KOPT-K1 (cell line): Measurements from ENCODE around the gene ELL.
"Not testable (repeated sequence)": the region's sequence is repeated elsewhere in the genome, so short reads cannot be mapped to it uniquely, and the experiment has no call there.

Experiments
- H3K27ac ChIP-seq: fragments of 200-600 bp; sonication (generic); 2 replicates; pipeline ENCODE4 v1.5.1; 2016; ENCODE audit warnings: antibody characterized with exemption, mild to moderate bottlenecking, low read depth, low read length; ENCODE audit not compliant: poor library complexity, severe bottlenecking
- H3K36me3 ChIP-seq: fragments of 200-600 bp; sonication (generic); 2 replicates; pipeline ENCODE4 v1.5.1; 2017; ENCODE audit warnings: antibody characterized with exemption, mild to moderate bottlenecking, low read length, moderate library complexity; ENCODE audit not compliant: insufficient read depth
- H3K9me3 ChIP-seq: fragments of 200-600 bp; sonication (generic); 2 replicates; pipeline ENCODE4 v1.5.1; 2017; ENCODE audit warnings: antibody characterized with exemption, low read length, mild to moderate bottlenecking; ENCODE audit not compliant: insufficient read depth, poor library complexity, severe bottlenecking

ELL gene

DNA sequence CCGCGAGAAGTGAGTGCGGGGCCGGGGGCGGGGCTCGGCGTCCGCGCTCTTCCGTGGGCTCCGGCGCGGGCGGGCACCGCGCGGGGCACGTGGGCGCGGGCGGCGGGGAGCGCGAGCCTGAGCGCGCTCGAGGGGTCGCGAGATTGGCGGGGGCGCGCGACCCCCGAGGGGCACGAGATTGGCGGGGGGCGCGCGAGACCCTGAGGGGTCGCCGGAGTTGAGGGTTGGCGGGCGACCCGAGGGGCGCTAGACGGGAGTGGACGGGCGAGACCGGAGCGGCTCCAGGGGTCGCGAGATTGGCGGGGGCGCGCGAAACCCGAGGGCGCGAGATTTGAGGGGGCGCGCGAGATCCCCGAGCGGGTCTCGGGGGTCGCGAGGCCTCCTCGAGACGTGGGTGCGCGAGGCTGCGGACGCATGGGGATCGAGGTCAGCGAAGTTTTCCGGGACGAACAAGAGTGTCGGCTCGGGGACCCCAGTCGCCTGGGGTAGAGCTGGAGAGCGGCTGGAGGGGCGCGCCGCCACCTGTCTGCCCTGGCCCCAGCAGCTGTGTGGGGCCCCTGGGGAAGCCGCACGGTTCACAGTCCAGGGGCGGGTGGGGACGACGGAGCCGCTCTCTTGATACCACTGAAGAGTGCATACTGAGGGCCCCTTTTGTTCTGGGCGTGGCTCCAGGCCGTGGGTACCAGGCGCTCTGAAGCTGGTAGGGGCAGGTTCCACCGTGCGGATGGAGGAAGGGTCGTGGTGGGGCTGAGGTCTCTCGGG, 102.0 kb downstream of the ELL start:
- Histone ChIP-seq H3K36me3 (no peaks in the 10 kb centered on the region), H3K9me3 (no peaks in the 10 kb centered on the region), H3K27ac (peak overlapping the region; percentile 86)

DNA sequence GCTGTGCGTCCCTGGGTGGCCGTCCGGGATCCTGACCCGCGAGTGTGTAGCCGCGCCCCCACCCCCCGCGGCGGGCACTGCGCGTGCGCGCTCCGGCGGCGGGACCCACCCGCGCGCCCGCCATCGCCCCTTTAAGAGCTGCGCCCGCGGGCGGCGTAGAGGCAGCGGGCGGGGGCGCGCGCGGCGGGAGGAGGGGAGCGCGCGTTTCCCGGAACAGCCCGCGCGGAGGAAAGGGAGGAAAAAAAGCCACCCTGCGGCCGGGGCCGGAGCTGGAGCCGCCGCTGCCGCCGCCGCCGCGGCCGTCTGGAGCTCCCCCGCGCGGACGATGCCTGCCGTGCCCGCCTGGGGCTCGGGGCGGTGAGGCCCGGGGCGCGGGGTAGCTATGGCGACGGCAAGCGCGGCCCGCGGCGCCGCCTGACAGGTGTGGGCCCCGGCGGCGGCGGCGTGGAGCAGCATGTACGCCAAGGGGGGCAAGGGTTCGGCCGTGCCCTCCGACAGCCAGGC, 102.6 kb downstream of the ELL start, which contains the start of gene SSBP4:
SSBP4 (plus strand) TSS at position 204 of the 504 bp plus-strand sequence; CDS start at position 455, 251 bp downstream.
- H3K9me3 ChIP-seq = no peaks in the 10 kb centered on the region
- no peaks in the 10 kb centered on the region for H3K36me3 ChIP-seq
- H3K27ac ChIP-seq = peak within 1 kb of the TSS; percentile 86

DNA sequence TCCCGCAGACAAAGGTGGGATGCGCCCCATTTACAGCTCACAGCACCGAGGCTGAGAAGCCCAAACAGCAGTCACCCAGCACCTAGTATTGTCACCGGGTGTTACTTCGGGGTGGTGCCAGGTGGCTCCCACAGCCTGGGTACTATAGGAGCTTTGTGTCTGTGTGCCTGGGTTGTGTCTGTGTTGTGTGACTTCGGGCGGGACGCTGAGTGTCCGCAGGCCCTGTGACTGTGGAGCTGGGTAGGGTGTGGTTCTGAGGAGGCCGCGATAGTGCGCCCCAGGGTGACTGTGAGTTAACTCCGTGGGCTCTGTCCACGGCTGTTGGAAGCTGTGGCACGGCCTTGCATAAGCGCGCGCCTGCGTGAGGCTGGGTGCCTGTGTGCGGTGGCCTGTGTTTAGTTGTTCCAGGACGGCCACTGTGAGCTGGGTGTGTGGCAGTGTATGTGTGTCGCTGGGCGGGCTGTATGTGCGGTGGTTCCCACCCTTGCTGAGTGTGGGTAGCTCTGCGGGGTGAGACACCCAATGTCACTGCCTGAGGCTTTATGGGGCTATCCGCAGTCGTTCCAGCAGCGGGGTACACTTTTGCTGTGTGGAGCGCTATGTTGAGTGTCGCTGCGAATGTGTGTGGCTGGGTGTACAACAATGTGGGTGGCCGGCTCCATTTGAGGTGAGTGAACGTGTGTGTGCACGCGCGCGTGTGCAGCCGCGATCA, 103.2 kb downstream of the ELL start:
- H3K9me3 ChIP-seq = no peaks in the 10 kb centered on the region
- no peaks in the 10 kb centered on the region for H3K36me3 ChIP-seq
- H3K27ac ChIP-seq = peak overlapping the region; percentile 86

DNA sequence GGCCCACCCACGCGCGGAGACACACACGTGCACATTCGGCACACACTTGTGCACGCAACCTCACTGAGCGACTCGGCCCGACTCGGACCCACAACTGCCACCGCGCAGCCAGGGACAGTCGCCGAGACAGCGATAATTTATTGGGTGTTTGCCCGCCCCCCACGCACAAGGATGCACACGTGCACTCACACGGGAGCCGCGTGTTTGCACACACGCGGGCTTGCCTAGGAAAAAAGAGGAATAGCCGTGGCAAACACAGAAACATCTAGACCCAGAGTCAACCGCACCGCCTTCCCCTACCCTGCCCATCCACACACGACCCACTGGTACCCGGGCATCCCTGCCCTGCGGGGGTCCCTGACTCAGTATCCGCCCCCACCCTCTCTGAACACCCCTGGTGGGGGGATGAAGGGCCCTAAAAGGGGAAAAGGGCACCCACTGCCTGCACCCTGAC, 103.8 kb downstream of the ELL start:
- Histone ChIP-seq H3K36me3 (no peaks in the 10 kb centered on the region), H3K27ac (peak overlapping the region; percentile 86)

GRCh38 chr19:18417250-18418028, 104.4 kb downstream of the ELL start:
- Histone ChIP-seq H3K36me3 (no peaks in the 10 kb centered on the region), H3K27ac (peak overlapping the region; percentile 69), H3K9me3 (no peaks in the 10 kb centered on the region)

More for the DNA sequence above, 103.8 kb downstream of the ELL start:
- no peaks in the 10 kb centered on the region for H3K9me3 ChIP-seq

DNA sequence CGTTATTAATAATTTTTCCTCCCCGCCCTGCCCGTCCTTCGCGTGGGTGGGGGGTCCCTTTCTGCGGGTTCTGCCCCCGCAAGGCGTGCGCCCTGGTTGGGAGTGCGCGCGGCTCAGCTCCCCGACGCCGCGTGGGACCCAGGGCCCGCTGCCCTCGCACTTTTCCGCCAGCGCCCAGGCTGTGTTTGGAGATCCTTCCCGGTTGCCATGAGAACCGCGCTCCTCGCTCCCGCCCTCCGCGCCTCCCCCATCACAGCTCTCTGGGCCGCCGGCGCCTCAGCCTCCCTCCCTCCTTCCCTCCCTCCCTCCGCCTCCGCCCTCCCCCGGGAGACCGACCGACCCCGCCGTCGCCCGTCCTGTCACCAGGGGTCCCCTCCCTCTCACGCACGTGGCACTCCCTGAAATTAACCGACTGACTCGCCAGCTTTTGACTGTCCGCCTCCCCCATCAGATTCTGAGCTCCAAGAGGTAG, 105.1 kb downstream of the ELL start:
- Histone ChIP-seq H3K9me3 (no peaks in the 10 kb centered on the region), H3K36me3 (no peaks in the 10 kb centered on the region), H3K27ac (peak overlapping the region; percentile 69)

DNA sequence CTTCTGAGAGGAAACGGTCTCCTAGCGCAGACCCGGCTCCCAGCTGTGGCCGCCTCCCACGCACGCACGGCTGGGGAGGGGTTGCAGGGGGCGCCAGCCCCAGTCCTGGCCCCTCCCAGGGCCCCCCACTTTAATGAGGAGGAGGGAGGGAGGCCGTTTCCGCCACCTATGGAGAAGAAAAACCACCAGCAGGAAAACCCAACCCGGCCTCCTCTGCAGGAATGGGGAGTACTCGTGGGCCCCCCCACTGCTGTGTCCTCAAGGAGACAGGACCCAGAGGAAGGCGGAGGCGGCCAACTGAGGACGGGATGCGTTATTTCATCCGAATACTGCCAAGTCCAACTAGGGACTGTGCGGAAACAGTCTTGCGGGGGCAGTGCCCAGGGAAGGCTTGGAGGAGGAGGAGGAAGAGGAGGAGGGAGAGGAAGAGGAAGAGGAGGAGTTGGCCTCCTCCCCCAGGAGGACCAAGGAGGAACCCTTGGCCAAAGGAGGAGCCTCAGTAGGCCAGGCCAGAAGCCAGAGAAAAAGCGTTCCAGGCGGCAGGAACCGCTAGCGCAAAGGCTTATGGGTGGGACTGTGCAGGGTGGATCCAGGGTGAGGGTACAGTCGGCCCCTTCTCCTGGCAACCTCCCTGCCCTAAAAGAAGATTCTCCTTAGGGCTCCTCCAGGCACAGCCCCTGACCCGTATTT, 106.5 kb downstream of the ELL start:
- Histone ChIP-seq H3K9me3 (no peaks in the 10 kb centered on the region), H3K36me3 (no peaks in the 10 kb centered on the region), H3K27ac (peak overlapping the region; percentile 69)

DNA sequence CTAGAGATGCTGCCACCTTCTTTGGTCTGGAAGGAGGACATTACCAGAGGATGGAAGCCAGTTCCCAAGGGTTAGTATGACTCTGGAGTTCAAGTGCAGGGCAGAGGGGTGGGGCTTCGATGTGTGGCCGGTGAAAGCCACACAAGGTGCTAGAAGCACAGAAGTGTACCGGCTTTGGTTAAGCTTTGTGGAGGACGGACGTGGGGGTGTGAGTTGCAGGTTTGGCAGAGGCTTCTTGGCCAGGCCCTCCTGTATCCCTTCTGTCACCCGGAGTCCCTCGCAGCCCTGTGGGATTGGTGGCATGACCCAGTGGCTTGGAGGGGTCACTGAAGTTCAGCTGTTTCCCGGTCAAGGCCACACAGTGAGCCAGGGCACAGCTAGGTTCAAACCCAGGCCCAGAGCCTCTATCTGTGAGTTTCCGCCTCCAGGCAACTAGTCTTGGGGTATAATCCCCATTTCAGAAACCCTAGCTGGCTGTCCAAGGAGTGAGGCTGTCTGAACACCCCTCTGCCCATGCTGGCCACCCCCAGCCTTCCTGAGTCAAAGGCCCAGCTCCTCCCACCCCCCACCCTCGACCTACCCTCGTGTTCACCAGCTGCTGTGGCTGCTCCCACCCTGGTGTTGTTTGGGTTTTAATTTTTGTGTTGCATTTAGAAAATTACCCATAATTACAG, 107.2 kb downstream of the ELL start:
- Histone ChIP-seq H3K27ac (peak overlapping the region; percentile 69), H3K9me3 (no peaks in the 10 kb centered on the region), H3K36me3 (no peaks in the 10 kb centered on the region)

DNA sequence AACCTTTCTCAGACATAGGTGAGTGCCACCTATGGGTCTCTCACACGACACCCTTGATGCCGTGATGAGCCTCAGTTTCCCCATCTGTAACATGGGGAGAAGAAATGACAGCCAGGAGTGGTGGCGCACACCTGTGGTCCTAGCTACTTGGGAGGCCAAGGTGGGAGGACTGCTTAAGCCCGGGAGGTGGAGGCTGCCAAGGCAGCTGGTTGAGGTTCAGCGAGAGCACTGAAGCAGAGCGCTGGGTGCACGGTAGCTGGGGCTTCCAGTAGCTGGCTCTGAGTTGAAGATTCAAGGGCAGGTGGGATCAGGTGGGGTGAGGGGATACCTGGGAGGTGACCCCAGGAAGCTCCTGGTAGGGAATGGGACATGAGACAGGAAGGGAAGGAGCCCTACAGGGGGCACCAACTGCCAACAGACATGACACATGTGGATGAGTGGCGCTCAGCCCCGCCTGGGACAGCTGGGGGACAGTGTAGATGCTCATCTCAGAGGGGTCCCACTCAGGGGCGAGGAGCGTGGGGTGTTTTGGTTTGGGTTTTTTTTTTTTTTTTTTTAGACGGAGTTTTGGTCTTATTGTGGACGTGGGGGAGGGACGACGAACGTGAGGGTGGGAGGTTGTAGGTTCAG, 109.1 kb downstream of the ELL start:
- H3K27ac ChIP-seq = no peak overlapping the region
- H3K9me3 ChIP-seq = no peaks in the 10 kb centered on the region
- no peaks in the 10 kb centered on the region for H3K36me3 ChIP-seq

GRCh38 chr19:18408053-18408476, 113.8 kb downstream of the ELL start:
- no peaks in the 10 kb centered on the region for H3K36me3 ChIP-seq
- no peak overlapping the region for H3K27ac ChIP-seq
- no peaks in the 10 kb centered on the region for H3K9me3 ChIP-seq

- H3K27ac ChIP-seq = no peak overlapping the region
- H3K36me3 ChIP-seq = no peaks in the 10 kb centered on the region
- H3K9me3 ChIP-seq = no peaks in the 10 kb centered on the region
These were observed 115.1 kb downstream of the ELL start for GRCh38 chr19:18406749-18407148.

- not testable (repeated sequence) for H3K36me3 ChIP-seq
These were observed 116.1 kb downstream of the ELL start for GRCh38 chr19:18405754-18406153.

GRCh38 chr19:18402455-18403248, 119.2 kb downstream of the ELL start:
- H3K36me3 ChIP-seq, H3K27ac ChIP-seq, H3K9me3 ChIP-seq: not testable (repeated sequence)

More at GRCh38 chr19:18405754-18406153, 116.1 kb downstream of the ELL start:
- not testable (repeated sequence) for H3K9me3 ChIP-seq, H3K27ac ChIP-seq
